ENCODE data around the gene ZNF684. TPM values are rescaled to one million over a fixed set of nuclear protein-coding genes. Genes with fewer than 3 reads are reported as not detected.
"Not testable (repeated sequence)": the region's sequence is repeated elsewhere in the genome, so short reads cannot be mapped to it uniquely, and the experiment has no call there.

ZNF684 gene
- total and polyA plus RNA-seq, 5 experiments from 2014 or later: 3.7 to 5.7 (median 5.2) TPM

DNA sequence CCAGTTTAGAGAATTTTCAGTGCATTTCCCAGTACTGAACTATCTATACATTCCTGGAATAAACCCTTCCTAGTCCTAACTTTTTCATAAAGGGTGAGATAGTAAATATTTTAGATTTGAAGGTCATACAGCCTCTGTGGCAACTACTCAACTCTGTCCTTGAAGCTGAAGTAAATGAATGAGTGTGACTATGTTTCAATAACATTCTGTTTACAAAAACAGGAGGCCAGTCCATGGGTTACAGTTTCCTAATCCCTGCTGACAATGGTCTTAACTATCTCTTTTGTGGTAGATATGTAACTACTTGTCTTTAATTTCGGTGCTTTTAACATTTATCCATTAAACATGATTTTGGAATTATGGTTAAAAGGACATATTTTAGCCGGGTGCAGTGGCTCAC is 4.3 kb downstream of the ZNF684 start:
- H3K27me3 Mint-ChIP-seq: peaks cover 0 to 4% (median 0%) of the 10 kb centered on the region in 5 donors
- H3K36me3 Mint-ChIP-seq: peaks cover 7 to 21% (median 19%) of the 10 kb centered on the region in 3 donors
- H3K9me3 Mint-ChIP-seq: peaks cover 0 to 8% (median 3%) of the 10 kb centered on the region in 9 donors
- H3K4me1 Mint-ChIP-seq: peaks cover 17 to 28% (median 24%) of the 10 kb centered on the region in 4 donors
- no peak overlapping the region for H3K4me3 Mint-ChIP-seq
- POLR2A ChIA-PET: no interaction called here
- no peak for ATAC-seq
- no peak overlapping the region for H3K27ac Mint-ChIP-seq
- DNase-seq: no peak

DNA sequence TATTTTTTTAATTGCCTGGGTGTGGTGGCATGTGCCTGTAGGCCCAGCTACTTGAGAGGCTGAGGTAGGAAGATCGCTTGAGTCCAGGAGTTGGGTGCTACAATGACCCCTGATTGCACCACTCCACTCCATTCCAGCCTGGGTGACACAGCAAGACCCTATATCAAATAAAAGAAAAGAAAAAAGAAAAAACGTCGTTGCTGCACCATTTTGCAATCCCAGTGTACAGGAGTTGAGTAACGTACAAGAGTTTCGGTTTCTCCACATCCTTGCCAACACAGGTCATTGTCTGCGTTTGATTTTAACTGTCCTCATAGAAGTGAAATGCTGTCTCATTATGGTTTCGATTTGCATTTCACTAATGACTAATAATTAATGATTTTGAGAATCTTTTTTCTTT is 7.9 kb downstream of the ZNF684 start:
- Mint-ChIP-seq H3K27me3 (no peaks in the 10 kb centered on the region), H3K4me1 (peaks cover 0 to 2% (median 0%) of the 10 kb centered on the region in 4 donors), H3K9me3 (peaks cover 0 to 2% (median 0%) of the 10 kb centered on the region in 9 donors), H3K4me3 (no peak overlapping the region), H3K27ac (no peak overlapping the region), H3K36me3 (peaks cover 12 to 50% (median 36%) of the 10 kb centered on the region in 3 donors)
- DNase-seq: no peak
- POLR2A ChIA-PET: no interaction called here
- ATAC-seq: no peak

DNA sequence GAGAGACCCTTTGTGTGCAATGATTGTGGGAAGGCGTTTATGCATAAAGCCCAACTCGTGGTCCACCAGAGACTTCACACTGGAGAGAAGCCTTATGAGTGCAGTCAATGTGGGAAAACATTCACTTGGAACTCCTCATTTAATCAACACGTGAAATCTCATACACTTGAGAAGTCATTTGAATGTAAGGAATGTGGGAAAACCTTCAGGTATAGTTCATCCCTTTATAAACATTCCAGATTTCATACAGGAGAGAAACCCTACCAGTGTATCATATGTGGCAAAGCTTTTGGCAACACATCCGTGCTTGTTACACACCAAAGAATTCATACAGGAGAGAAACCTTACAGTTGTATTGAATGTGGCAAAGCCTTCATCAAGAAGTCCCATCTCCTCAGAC is 15.5 kb downstream of the ZNF684 start:
- Mint-ChIP-seq H3K4me1 (no peaks in the 10 kb centered on the region), H3K27me3 (no peaks in the 10 kb centered on the region), H3K9me3 (peaks cover 10 to 64% (median 27%) of the 10 kb centered on the region in 9 donors), H3K4me3 (no peak overlapping the region), H3K36me3 (peaks cover 44 to 56% (median 52%) of the 10 kb centered on the region in 3 donors), H3K27ac (no peak overlapping the region)
- POLR2A ChIA-PET: no interaction called here
- DNase-seq: no peak
- no peak for ATAC-seq

DNA sequence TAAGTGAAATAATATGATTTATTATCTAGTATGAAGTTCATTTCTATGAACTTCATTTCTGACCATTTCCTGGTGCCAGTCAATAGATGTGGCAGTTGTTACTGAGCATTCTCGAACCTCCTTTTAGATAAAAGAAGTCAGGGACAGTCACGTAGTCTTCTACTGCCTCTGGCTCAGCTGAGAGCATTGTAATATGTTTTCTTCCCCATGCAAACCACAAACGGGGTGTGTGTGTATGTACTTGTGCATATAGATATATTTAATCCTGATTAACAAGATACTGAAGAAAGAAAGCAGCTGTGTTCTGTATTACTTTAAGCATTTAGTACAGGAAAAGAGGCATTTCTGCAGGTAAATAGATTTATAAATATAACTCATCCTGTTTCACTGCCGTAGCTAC is 21.6 kb downstream of the ZNF684 start:
- DNase-seq: no peak
- H3K27me3 Mint-ChIP-seq: peaks cover 0 to 4% (median 1%) of the 10 kb centered on the region in 5 donors
- no peaks in the 10 kb centered on the region for H3K4me1 Mint-ChIP-seq
- POLR2A ChIA-PET: no interaction called here
- H3K9me3 Mint-ChIP-seq: peaks cover 0 to 36% (median 3%) of the 10 kb centered on the region in 9 donors
- no peak for ATAC-seq
- H3K36me3 Mint-ChIP-seq: peaks cover 3 to 7% (median 5%) of the 10 kb centered on the region in 3 donors
- H3K4me3 Mint-ChIP-seq: no peak overlapping the region
- no peak overlapping the region for H3K27ac Mint-ChIP-seq

DNA sequence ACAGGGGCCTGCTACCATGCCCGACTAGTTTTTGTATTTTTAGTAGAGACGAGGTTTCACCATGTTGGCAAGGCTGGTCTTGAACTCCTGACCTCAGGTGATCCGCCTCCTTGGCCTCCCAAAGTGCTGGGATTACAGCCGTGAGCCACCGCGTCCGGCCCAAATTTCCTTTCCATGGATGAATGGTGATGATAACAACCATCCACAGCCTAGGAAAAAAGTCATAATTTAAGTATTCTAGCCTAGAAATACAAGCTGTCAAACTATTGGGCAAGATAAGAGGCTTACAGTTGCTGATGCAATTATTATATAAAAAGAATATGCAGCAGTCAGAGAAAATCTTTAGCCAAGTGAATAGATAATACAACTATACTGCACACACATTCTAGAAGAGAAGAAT is 23.4 kb downstream of the ZNF684 start:
- peaks cover 0 to 20% (median 3%) of the 10 kb centered on the region in 9 donors for H3K9me3 Mint-ChIP-seq
- DNase-seq, H3K27ac Mint-ChIP-seq, POLR2A ChIA-PET, H3K27me3 Mint-ChIP-seq, H3K4me3 Mint-ChIP-seq, ATAC-seq, H3K36me3 Mint-ChIP-seq, H3K4me1 Mint-ChIP-seq: not testable (repeated sequence)

DNA sequence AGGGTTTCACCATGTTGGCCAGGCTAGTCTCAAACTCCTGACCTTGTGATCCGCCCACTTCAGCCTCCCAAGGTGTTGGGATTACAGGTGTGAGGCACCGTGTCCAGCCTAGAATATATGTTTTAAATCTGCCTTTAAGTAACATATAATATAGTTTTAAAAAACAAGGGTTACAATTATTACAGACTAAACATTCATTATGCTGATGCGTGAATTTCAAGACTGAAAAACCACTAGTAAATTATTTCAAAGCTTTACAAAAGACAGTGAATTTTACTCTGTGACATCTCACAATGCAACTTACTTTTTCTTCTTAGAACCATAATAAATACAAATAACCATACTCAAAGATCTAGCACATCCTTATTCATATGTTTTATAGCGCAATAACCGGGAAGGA is 24.7 kb downstream of the ZNF684 start:
- no peaks in the 10 kb centered on the region for H3K36me3 Mint-ChIP-seq
- H3K4me3 Mint-ChIP-seq: no peak overlapping the region
- ATAC-seq: no peak
- no peak overlapping the region for H3K27ac Mint-ChIP-seq
- peaks cover 0 to 8% (median 2%) of the 10 kb centered on the region in 9 donors for H3K9me3 Mint-ChIP-seq
- DNase-seq: no peak
- POLR2A ChIA-PET: interaction anchor here (0.6 kb wide), 1 partner anchor 697 kb away, joined by 5 read pairs; no protein-coding TSS in a partner anchor
- H3K4me1 Mint-ChIP-seq: no peaks in the 10 kb centered on the region
- H3K27me3 Mint-ChIP-seq: peaks cover 0 to 5% (median 1%) of the 10 kb centered on the region in 5 donors

DNA sequence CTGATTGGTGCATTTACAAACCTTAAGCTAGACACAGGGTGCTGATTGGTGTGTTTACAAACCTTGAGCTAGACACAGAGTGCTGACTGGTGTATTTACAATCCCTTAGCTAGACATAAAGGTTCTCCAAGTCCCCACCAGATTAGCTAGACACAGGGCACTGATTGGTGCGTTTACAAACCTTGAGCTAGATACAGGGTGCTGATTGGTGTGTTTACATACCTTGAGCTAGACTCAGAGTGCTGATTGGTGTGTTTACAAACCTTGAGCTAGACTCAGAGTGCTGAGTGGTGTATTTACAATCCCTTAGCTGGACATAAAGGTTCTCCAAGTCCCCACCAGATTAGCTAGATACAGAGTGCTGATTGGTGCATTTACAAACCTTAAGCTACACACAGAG is 26.8 kb downstream of the ZNF684 start:
- POLR2A ChIA-PET, DNase-seq: not testable (repeated sequence)

DNA sequence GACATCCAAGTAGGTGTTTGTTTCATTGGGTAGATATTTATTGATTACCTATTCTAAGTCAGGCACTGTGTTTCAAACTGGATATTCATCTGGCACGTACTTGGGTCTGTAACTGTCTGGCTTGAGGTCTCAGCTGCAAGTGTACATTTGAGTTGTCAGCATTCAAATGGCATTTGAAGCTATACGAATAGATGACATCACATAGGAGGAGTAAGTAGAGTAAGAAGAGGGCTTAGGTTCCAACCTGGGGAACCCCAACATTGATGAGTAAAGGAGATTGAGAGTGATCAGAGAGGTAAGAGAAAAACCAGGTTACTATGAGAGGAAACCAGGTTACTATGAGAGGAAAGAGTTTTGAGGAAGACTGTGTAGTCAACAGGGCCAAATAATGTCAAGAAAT is 30.7 kb downstream of the ZNF684 start:
- ATAC-seq (no peak), DNase-seq (no peak)
- Mint-ChIP-seq H3K27me3 (peaks cover 6 to 18% (median 16%) of the 10 kb centered on the region in 5 donors), H3K4me3 (no peak overlapping the region), H3K9me3 (peaks cover 0 to 12% (median 0%) of the 10 kb centered on the region in 9 donors), H3K4me1 (peaks cover 0 to 3% (median 0%) of the 10 kb centered on the region in 4 donors), H3K27ac (no peak overlapping the region), H3K36me3 (peaks cover 0 to 2% (median 0%) of the 10 kb centered on the region in 3 donors)
- POLR2A ChIA-PET: interaction anchor here (0.6 kb wide), 1 partner anchor 17 kb away, joined by 3 read pairs; no protein-coding TSS in a partner anchor

More for the DNA sequence above, 26.8 kb downstream of the ZNF684 start:
- not testable (repeated sequence) for ATAC-seq, H3K27ac Mint-ChIP-seq, H3K9me3 Mint-ChIP-seq, H3K4me1 Mint-ChIP-seq, H3K4me3 Mint-ChIP-seq, H3K36me3 Mint-ChIP-seq
- peaks cover 0 to 10% (median 4%) of the 10 kb centered on the region in 5 donors for H3K27me3 Mint-ChIP-seq

DNA sequence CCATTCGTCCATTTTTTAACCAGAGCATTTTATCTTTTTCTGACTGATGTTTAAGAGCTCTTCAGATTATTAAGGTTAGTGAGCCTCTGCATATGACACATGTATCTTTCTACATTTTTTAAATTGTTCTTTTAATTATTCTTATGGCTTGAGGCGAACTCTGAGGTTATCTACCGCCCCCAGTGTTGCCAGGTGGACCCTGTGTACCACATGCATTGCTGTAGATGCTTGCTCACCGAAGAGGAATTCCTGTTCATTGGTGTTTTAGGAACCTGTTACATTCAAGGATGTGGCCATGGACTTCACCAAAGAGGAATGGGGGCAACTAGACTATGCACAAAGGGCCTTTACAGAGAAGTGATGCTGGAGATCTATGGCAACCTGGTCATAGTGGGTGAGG is 31.8 kb downstream of the ZNF684 start:
- peaks cover 5 to 18% (median 16%) of the 10 kb centered on the region in 5 donors for H3K27me3 Mint-ChIP-seq

DNA sequence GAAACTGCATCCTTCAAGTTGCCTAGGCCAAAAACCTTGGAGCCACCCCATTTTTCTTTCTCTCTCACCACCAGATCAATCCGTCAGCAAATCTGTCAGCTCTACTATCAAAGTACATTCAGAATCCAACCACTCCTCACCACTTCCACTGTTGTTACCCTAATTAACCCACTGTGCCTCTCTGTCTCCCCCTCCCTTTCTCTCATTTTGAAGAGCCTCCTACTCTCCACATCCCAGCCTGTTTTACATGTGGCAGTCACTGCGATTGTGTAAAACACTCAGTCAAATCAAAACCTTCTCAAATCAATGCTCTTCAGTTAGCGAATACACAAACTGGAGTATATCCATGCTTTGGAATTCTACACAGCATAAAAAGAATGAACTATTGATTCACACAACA is 33.1 kb downstream of the ZNF684 start:
- Mint-ChIP-seq H3K36me3 (peaks cover 0 to 2% (median 0%) of the 10 kb centered on the region in 3 donors), H3K4me1 (peaks cover 0 to 3% (median 0%) of the 10 kb centered on the region in 4 donors), H3K4me3 (no peak overlapping the region), H3K27ac (no peak overlapping the region), H3K9me3 (peaks cover 0 to 12% (median 0%) of the 10 kb centered on the region in 9 donors), H3K27me3 (peaks cover 5 to 18% (median 16%) of the 10 kb centered on the region in 5 donors)
- ATAC-seq (no peak), DNase-seq (no peak)
- POLR2A ChIA-PET: no interaction called here

More for the DNA sequence above, 31.8 kb downstream of the ZNF684 start:
- DNase-seq (no peak), ATAC-seq (no peak)
- peaks cover 0 to 2% (median 0%) of the 10 kb centered on the region in 3 donors for H3K36me3 Mint-ChIP-seq
- H3K27ac Mint-ChIP-seq: no peak overlapping the region
- peaks cover 0 to 12% (median 0%) of the 10 kb centered on the region in 9 donors for H3K9me3 Mint-ChIP-seq
- H3K4me3 Mint-ChIP-seq: no peak overlapping the region
- POLR2A ChIA-PET: no interaction called here
- peaks cover 0 to 3% (median 0%) of the 10 kb centered on the region in 4 donors for H3K4me1 Mint-ChIP-seq

DNA sequence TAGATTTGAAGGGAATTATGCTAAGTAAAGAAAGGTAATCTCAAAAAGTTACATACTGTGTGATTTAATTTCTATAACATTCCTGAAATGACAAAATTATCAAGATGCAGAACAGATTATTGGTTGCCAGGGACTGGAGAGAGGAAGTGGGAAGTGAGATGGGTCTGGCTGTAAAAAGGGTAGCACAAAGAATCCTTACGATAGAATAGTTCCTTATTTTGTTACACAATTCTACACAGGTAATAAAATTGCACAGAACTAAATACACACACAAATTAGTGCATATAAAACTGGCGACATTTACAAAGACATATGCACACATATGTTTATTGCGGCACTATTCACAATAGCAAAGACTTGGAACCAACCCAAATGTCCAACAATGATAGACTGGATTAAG is 33.5 kb downstream of the ZNF684 start:
- POLR2A ChIA-PET: no interaction called here
- Mint-ChIP-seq H3K27me3 (peaks cover 5 to 18% (median 16%) of the 10 kb centered on the region in 5 donors), H3K4me1 (peaks cover 0 to 3% (median 0%) of the 10 kb centered on the region in 4 donors), H3K9me3 (peaks cover 0 to 9% (median 0%) of the 10 kb centered on the region in 9 donors), H3K27ac (no peak overlapping the region), H3K4me3 (no peak overlapping the region), H3K36me3 (peaks cover 0 to 2% (median 0%) of the 10 kb centered on the region in 3 donors)
- DNase-seq (no peak), ATAC-seq (no peak)

DNA sequence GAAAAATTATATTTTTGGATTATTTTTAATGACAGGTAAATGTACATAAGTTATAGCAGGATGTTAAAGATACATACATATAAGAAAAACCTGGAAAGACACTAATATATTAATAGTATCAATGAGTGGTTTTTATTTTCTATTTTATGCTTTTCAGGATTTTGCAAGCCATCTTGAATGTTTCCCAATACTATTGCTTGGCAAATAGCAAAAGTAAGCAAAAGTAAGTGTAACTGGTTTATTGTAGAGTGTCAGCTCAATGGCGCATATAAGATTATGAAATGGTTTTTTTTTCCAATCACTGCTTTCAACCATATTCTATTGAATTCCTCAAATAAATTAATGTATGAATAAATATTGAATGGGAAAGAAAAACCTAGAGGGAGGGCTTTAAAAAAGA is 36.4 kb downstream of the ZNF684 start:
- H3K27ac Mint-ChIP-seq: no peak overlapping the region
- DNase-seq: no peak
- H3K4me3 Mint-ChIP-seq: no peak overlapping the region
- no peak for ATAC-seq
- POLR2A ChIA-PET: no interaction called here
- H3K4me1 Mint-ChIP-seq: peaks cover 0 to 3% (median 0%) of the 10 kb centered on the region in 4 donors
- H3K9me3 Mint-ChIP-seq: peaks cover 0 to 9% (median 0%) of the 10 kb centered on the region in 9 donors
- H3K27me3 Mint-ChIP-seq: peaks cover 3 to 16% (median 12%) of the 10 kb centered on the region in 5 donors
- H3K36me3 Mint-ChIP-seq: peaks cover 0 to 2% (median 0%) of the 10 kb centered on the region in 3 donors

DNA sequence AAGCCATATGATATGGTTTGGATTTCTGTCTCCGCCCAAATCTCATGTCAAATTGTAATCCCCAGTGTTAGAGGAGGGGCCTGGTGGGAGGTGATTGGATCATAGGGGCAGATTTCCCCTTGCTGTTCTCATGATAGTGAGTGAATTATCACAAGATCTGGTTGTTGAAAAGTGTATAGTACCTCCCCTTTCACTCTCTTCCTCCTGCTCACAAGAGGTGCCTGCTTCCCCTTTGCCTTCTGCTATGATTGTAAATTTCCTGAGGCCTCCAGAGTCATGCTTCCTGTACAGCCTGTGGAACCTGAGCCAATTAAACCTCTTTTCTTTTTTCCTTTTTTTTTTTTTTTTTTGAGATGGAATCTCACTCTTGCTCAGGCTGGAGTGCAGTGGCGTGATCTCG is 43.4 kb downstream of the ZNF684 start:
- ATAC-seq, H3K4me1 Mint-ChIP-seq, H3K27ac Mint-ChIP-seq, DNase-seq, H3K4me3 Mint-ChIP-seq, H3K27me3 Mint-ChIP-seq, H3K9me3 Mint-ChIP-seq, H3K36me3 Mint-ChIP-seq: not testable (repeated sequence)
- POLR2A ChIA-PET: interaction anchor here (0.7 kb wide), 1 partner anchor 225 kb away, joined by 8 read pairs; no protein-coding TSS in a partner anchor

DNA sequence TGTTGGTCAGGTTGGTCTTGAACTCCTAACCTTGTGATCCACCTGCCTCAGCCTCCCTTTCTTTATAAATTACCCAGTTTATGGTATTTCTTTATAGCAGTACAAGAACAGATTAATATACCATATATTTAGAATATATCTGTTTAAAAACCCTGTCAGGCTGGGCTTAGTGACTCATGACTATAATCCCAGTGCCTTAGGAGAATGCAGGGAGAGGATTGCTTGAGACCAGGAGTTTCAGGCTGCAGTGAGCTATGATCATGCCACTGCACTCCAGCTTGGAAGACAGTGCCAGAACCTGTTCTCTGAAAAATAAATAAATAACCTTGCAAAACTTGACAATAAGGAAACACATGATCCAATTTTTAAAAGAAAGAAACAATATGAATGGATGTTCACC is 43.9 kb downstream of the ZNF684 start:
- H3K4me1 Mint-ChIP-seq: peaks cover 0 to 1% (median 0%) of the 10 kb centered on the region in 4 donors
- no peak overlapping the region for H3K4me3 Mint-ChIP-seq
- no peak for ATAC-seq
- H3K36me3 Mint-ChIP-seq: no peaks in the 10 kb centered on the region
- H3K9me3 Mint-ChIP-seq: peaks cover 0 to 5% (median 0%) of the 10 kb centered on the region in 9 donors
- DNase-seq: no peak
- H3K27me3 Mint-ChIP-seq: peaks cover 0 to 10% (median 4%) of the 10 kb centered on the region in 5 donors
- no peak overlapping the region for H3K27ac Mint-ChIP-seq
- POLR2A ChIA-PET: no interaction called here

Data from naive thymus-derived CD8-positive, alpha-beta T cell (primary cell).